Measurements from ENCODE around the gene SPOCK1.

The SPOCK1 gene

GRCh38 chr5:137176126-137176525 lies 323.0 kb downstream of the SPOCK1 start:
- H3K4me3 ChIP-seq (ENCODE audit: low read depth, low read length): no peak overlapping the region
- no peak for DNase-seq (ENCODE audit: low read depth)
- TF ChIP-seq MYC (IDR thresholded peaks at IDR 0.05; ENCODE audit: low read depth, low read length): no peak
- no peak for TF ChIP-seq MAX (IDR thresholded peaks at IDR 0.05; ENCODE audit: low read depth, low read length)
- no peak for TF ChIP-seq CTCF (IDR thresholded peaks at IDR 0.05; ENCODE audit: low read depth, low read length)
- TF ChIP-seq POLR2A (IDR thresholded peaks at IDR 0.05; ENCODE audit: extremely low read depth, insufficient read length): no peak

- H3K4me3 ChIP-seq (ENCODE audit: low read depth, low read length): no peak overlapping the region
- TF ChIP-seq POLR2A (IDR thresholded peaks at IDR 0.05; ENCODE audit: extremely low read depth, insufficient read length) (no peak), MYC (IDR thresholded peaks at IDR 0.05; ENCODE audit: low read depth, low read length) (no peak), CTCF (IDR thresholded peaks at IDR 0.05; ENCODE audit: low read depth, low read length) (no peak), MAX (IDR thresholded peaks at IDR 0.05; ENCODE audit: low read depth, low read length) (no peak)
Measured at GRCh38 chr5:137174196-137174595, 324.9 kb downstream of the SPOCK1 start.

GRCh38 chr5:137172258-137172657 lies 326.9 kb downstream of the SPOCK1 start:
- H3K4me3 ChIP-seq (ENCODE audit: low read depth, low read length): no peak overlapping the region
- TF ChIP-seq POLR2A (IDR thresholded peaks at IDR 0.05; ENCODE audit: extremely low read depth, insufficient read length) (no peak), CTCF (IDR thresholded peaks at IDR 0.05; ENCODE audit: low read depth, low read length) (no peak), MYC (IDR thresholded peaks at IDR 0.05; ENCODE audit: low read depth, low read length) (no peak), MAX (IDR thresholded peaks at IDR 0.05; ENCODE audit: low read depth, low read length) (no peak)

More at GRCh38 chr5:137174196-137174595, 324.9 kb downstream of the SPOCK1 start:
- DNase-seq (ENCODE audit: low read depth): no peak

GRCh38 chr5:137167187-137167586 lies 331.9 kb downstream of the SPOCK1 start:
- TF ChIP-seq MAX (IDR thresholded peaks at IDR 0.05; ENCODE audit: low read depth, low read length): no peak
- no peak for TF ChIP-seq POLR2A (IDR thresholded peaks at IDR 0.05; ENCODE audit: extremely low read depth, insufficient read length)
- no peak for TF ChIP-seq MYC (IDR thresholded peaks at IDR 0.05; ENCODE audit: low read depth, low read length)
- no peak for TF ChIP-seq CTCF (IDR thresholded peaks at IDR 0.05; ENCODE audit: low read depth, low read length)
- no peak overlapping the region for H3K4me3 ChIP-seq (ENCODE audit: low read depth, low read length)
- DNase-seq (ENCODE audit: low read depth): no peak

More at GRCh38 chr5:137172258-137172657, 326.9 kb downstream of the SPOCK1 start:
- DNase-seq (ENCODE audit: low read depth): no peak

- TF ChIP-seq POLR2A (IDR thresholded peaks at IDR 0.05; ENCODE audit: extremely low read depth, insufficient read length) (no peak), CTCF (IDR thresholded peaks at IDR 0.05; ENCODE audit: low read depth, low read length) (no peak)
- no peak for DNase-seq (ENCODE audit: low read depth)
- H3K4me3 ChIP-seq (ENCODE audit: low read depth, low read length): no peak overlapping the region
Measured at GRCh38 chr5:137164961-137165360, 334.2 kb downstream of the SPOCK1 start.

- DNase-seq (ENCODE audit: low read depth): no peak
- TF ChIP-seq MYC (IDR thresholded peaks at IDR 0.05; ENCODE audit: low read depth, low read length): no peak
- TF ChIP-seq POLR2A (IDR thresholded peaks at IDR 0.05; ENCODE audit: extremely low read depth, insufficient read length): no peak
- no peak for TF ChIP-seq MAX (IDR thresholded peaks at IDR 0.05; ENCODE audit: low read depth, low read length)
- no peak for TF ChIP-seq CTCF (IDR thresholded peaks at IDR 0.05; ENCODE audit: low read depth, low read length)
- H3K4me3 ChIP-seq (ENCODE audit: low read depth, low read length): no peak overlapping the region
Measured at GRCh38 chr5:137164536-137164935, 334.6 kb downstream of the SPOCK1 start.
